Sigmoid colon (tissue), 7 donors: Measurements from ENCODE around the gene YTHDC1. TPM values are rescaled to one million over a fixed set of nuclear protein-coding genes. Genes with fewer than 3 reads are reported as not detected.

Experiments
- DNase-seq: peaks from one replicate; pipeline ENCODE4 v3.0.0-alpha.2; 2019
- H3K27ac ChIP-seq, 4 donors: fragments of 200-600 bp; sonication (generic); one replicate each; pipeline ENCODE4 v1.5.1; 2016 to 2019; ENCODE audit warnings: mild to moderate bottlenecking in 1 of 4
- H3K27me3 ChIP-seq, 3 donors: fragments of 200-600 bp; sonication (generic); one replicate each; pipeline ENCODE4 v1.5.1; 2019; ENCODE audit warnings: mild to moderate bottlenecking in 1 of 3
- H3K36me3 ChIP-seq, 4 donors: fragments of 200-600 bp; sonication (generic); one replicate each; pipeline ENCODE4 v1.5.1; 2016 to 2019
- H3K4me1 ChIP-seq, 4 donors: fragments of 200-600 bp; sonication (generic); one replicate each; pipeline ENCODE4 v1.5.1; 2017 to 2019
- H3K4me3 ChIP-seq, 4 donors: fragments of 200-600 bp; sonication (generic); one replicate each; pipeline ENCODE4 v1.5.1; 2017 to 2019; ENCODE audit warnings: mild to moderate bottlenecking in 2 of 4, moderate library complexity in 1 of 4
- H3K9me3 ChIP-seq, 4 donors: fragments of 200-600 bp in 3 of 4; sonication (generic) in 3 of 4; one replicate each; pipeline versions ENCODE4 v1.5.1 to v1.6.1; 2013 to 2019
- CTCF ChIP-seq, 4 experiments: fragments of 450-650 bp in 3 of 4; fragments of 200-600 bp in 1 of 4; IDR thresholded peaks; one replicate each; pipeline ENCODE4 v1.5.1; 2016 to 2019; ENCODE audit warnings: antibody characterized with exemption in 4 of 4, mild to moderate bottlenecking in 3 of 4, moderate library complexity in 2 of 4
- EP300 ChIP-seq, 4 donors: sonication (generic); formaldehyde crosslinking; IDR thresholded peaks; one replicate each; pipeline ENCODE4 v1.6.1; 2017; ENCODE audit warnings: antibody characterized with exemption in 4 of 4
- POLR2A ChIP-seq, 2 donors: fragments of 450-650 bp; IDR thresholded peaks; one replicate each; pipeline ENCODE4 v1.6.1; 2016; ENCODE audit warnings: antibody characterized with exemption in 2 of 2, mild to moderate bottlenecking in 2 of 2, moderate library complexity in 2 of 2
- POLR2AphosphoS5 ChIP-seq, 4 donors: sonication (generic); formaldehyde crosslinking; IDR thresholded peaks; one replicate each; pipeline ENCODE4 v1.6.1; 2017; ENCODE audit warnings: antibody characterized with exemption in 4 of 4
- WGBS, 2 donors: extraction: QIAGEN DNeasy Blood & Tissue Kit; methylation state at CpG; one replicate each; pipeline ENCODE4 v1.1.7; 2013; 5-methylcytosine and 5-hydroxymethylcytosine counted together
- intact Hi-C: fragments of 100-400 bp; cut with DNase I; formaldehyde crosslinking; loops from one replicate; pipeline ENCODE4 v1.15.1; 2023
- polyA plus RNA-seq, 3 donors: library from polyadenylated mRNA; stranded (reverse); fragments of 200-250 nt; gene quantifications; one replicate each; pipeline ENCODE4 v1.2.3, GENCODE V29; 2013
- total RNA-seq, 4 donors: library from RNA; depleted of rRNA; stranded (reverse); fragments of >200 nt; gene quantifications; one replicate each; pipeline ENCODE4 v1.1.0, GENCODE V29; 2016
- donor health status: healthy with polysubstance abuse.
- donor health status: Bipolar disorder and iron deficiency.
- donor health status: healthy.

Gene YTHDC1
- total and polyA plus RNA-seq, 7 donors, result 30.0 to 66.4 (median 49.4) TPM

- Histone ChIP-seq H3K4me1 (peaks cover 0 to 3% (median 0%) of the 10 kb centered on the region in 4 donors), H3K36me3 (no peaks in the 10 kb centered on the region), H3K27ac (no peak overlapping the region), H3K4me3 (no peak overlapping the region), H3K9me3 (no peaks in the 10 kb centered on the region), H3K27me3 (peaks cover 0 to 4% (median 0%) of the 10 kb centered on the region in 3 donors)
- DNase-seq, result no peak
- WGBS, 2 donors, result 88% methylated on average over 6 of the region's 6 CpGs
- no peak for TF ChIP-seq POLR2AphosphoS5 (IDR thresholded peaks at IDR 0.05)
- intact Hi-C loops, result no loop called here
Measured at GRCh38 chr4:68369142-68369805, 19.4 kb upstream of the YTHDC1 start.

- Histone ChIP-seq H3K4me3 (no peak overlapping the region), H3K36me3 (no peaks in the 10 kb centered on the region), H3K9me3 (no peaks in the 10 kb centered on the region), H3K27me3 (peaks cover 0 to 4% (median 0%) of the 10 kb centered on the region in 3 donors), H3K4me1 (peaks cover 0 to under 1% (median 0%) of the 10 kb centered on the region in 4 donors), H3K27ac (no peak overlapping the region)
- TF ChIP-seq EP300 (IDR thresholded peaks at IDR 0.05) (no peak), POLR2AphosphoS5 (IDR thresholded peaks at IDR 0.05) (no peak), CTCF (IDR thresholded peaks at IDR 0.05) (no peak), POLR2A (IDR thresholded peaks at IDR 0.05) (no peak)
- 21 to 46% methylated on average over 5 of the region's 5 CpGs for WGBS, 2 donors
- intact Hi-C loops, result no loop called here
- DNase-seq, result no peak
Measured at GRCh38 chr4:68368691-68369131, 18.8 kb upstream of the YTHDC1 start.

GRCh38 chr4:68367835-68368234 is 17.9 kb upstream of the YTHDC1 start:
- Histone ChIP-seq H3K4me1 (no peaks in the 10 kb centered on the region), H3K9me3 (no peaks in the 10 kb centered on the region), H3K27ac (no peak overlapping the region), H3K4me3 (no peak overlapping the region), H3K36me3 (no peaks in the 10 kb centered on the region), H3K27me3 (peaks cover 0 to 4% (median 0%) of the 10 kb centered on the region in 3 donors)
- DNase-seq, result no peak
- TF ChIP-seq CTCF (IDR thresholded peaks at IDR 0.05) (no peak), POLR2A (IDR thresholded peaks at IDR 0.05) (no peak), POLR2AphosphoS5 (IDR thresholded peaks at IDR 0.05) (no peak), EP300 (IDR thresholded peaks at IDR 0.05) (no peak)
- intact Hi-C loops, result no loop called here
- 64 to 74% methylated on average over 3 of the region's 3 CpGs for WGBS, 2 donors

GRCh38 chr4:68366600-68366999 is 16.7 kb upstream of the YTHDC1 start:
- Histone ChIP-seq H3K9me3 (no peaks in the 10 kb centered on the region), H3K4me1 (no peaks in the 10 kb centered on the region), H3K27me3 (peaks cover 0 to 4% (median 0%) of the 10 kb centered on the region in 3 donors), H3K4me3 (no peak overlapping the region), H3K36me3 (no peaks in the 10 kb centered on the region), H3K27ac (no peak overlapping the region)
- no peak for DNase-seq
- intact Hi-C loops, result no loop called here
- TF ChIP-seq POLR2AphosphoS5 (IDR thresholded peaks at IDR 0.05) (no peak), CTCF (IDR thresholded peaks at IDR 0.05) (no peak), EP300 (IDR thresholded peaks at IDR 0.05) (no peak), POLR2A (IDR thresholded peaks at IDR 0.05) (no peak)
- 91 to 94% methylated on average over 4 of the region's 4 CpGs for WGBS, 2 donors

GRCh38 chr4:68365068-68365467 is 15.2 kb upstream of the YTHDC1 start:
- H3K27me3 ChIP-seq, result peaks cover 0 to 4% (median 0%) of the 10 kb centered on the region in 3 donors
- TF ChIP-seq EP300 (IDR thresholded peaks at IDR 0.05) (no peak), POLR2AphosphoS5 (IDR thresholded peaks at IDR 0.05) (no peak), POLR2A (IDR thresholded peaks at IDR 0.05) (no peak), CTCF (IDR thresholded peaks at IDR 0.05) (no peak)
- H3K36me3 ChIP-seq, result no peaks in the 10 kb centered on the region
- DNase-seq, result no peak
- H3K9me3 ChIP-seq, result no peaks in the 10 kb centered on the region
- H3K27ac ChIP-seq, result no peak overlapping the region
- no peak overlapping the region for H3K4me3 ChIP-seq
- no peaks in the 10 kb centered on the region for H3K4me1 ChIP-seq
- WGBS, 2 donors, result 91 to 92% methylated on average over 1 of the region's 1 CpG
- intact Hi-C loops, result no loop called here
